HG03066 (cell line): ENCODE data around the gene RGS11.
"Not testable (repeated sequence)": the region's sequence is repeated elsewhere in the genome, so short reads cannot be mapped to it uniquely, and the experiment has no call there.

Experiments
- ATAC-seq: cut with Tn5 transposase; IDR thresholded peaks from one replicate; pipeline ENCODE4 v1.9.1; 2021; ENCODE audit warnings: low read depth; ENCODE audit not compliant: unreplicated experiment

The RGS11 gene

DNA sequence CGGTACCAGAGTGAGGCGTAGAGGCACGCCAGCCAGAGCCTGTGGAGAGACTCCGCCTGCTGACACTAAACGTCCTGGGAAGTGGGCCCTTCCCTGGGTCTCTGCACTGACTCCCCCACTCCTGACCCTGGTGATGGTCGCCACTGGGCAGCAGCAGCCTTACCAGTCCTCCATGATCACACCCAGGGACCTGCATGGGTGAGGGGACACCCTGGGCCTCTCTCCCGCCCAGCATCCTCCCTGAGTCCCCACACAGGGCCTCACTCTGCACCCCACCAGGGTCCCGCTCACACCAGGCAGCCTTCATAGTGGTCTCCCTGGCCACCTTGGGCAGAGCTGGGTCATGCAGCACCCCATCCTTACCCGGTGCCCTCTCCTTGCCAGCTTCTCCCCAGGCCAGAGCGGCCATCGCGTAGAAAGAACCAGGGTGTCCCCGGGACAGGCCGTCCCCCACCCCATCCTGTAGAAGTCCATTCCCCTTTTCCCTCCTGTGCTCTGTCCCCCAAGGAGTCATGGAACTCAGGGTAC, 10.7 kb downstream of the RGS11 start:
- ATAC-seq: no peak

DNA sequence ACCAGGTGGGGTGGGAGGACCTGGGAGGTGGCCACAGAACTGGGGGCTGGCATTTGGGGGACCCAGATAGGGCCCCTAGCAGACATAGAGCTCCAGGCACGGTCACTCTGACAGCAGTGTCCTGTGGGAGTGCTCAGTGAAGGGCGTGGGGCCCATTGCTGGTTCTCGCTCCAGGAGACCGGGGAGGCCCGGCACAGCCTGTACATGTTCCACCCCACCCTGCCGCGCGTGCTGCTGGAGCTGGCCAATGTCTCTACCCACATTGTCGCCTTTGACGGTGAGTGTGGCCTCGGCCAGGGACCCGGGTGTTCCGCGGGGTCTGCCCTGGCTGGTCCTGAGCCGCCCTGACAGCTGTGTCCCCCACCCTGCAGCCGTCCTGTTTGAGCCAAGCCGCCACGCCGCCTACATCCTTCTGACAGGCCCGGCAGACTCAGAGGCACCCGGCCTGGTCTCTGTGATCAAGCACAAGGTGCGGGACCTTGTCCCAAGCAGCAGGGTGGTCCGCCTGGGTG, 11.2 kb downstream of the RGS11 start:
- ATAC-seq: no peak

DNA sequence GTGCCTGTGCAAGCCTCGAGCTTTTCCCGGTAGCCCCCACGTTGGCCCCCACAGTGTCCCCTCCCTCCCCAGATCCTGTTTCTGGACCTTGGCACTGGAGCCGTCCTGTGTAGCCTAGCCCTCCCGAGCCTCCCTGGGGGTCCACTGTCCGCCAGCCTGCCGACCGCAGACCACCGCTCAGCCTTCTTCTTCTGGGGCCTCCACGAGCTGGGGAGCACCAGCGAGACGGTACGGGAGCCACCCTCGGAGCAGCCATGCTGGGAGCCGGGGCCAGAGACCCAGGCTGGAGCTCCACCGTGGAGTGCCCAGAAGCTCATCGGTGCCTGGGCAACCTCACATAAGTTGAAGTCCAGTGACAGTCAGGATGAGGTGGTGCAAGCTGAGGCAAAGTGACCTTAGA, 11.8 kb downstream of the RGS11 start:
- ATAC-seq: no peak

DNA sequence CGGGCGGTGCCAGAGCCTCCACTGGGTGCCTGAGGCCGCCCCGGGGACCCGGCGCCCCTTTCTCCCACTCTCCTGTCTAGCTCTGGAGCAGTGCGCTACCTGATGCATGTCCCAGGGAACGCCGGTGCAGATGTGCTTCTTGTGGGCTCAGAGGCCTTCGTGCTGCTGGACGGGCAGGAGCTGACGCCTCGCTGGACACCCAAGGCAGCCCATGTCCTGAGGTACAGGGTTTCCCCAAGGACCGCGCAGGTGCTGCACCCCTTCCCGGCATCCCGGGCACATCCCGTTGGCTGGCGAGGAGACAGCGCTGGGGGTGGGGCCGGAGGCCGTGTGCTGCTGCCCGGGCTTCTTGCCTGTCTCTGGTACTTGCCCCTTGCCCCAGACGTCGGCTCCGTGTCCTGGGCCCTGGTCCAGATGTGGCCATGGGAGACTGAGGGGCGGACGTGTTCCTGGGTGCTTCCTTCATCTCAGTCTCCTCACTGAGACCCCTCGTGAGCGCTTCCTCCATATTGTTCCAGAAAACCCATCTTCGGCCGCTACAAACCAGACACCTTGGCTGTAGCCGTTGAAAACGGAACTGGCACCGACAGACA, 12.5 kb downstream of the RGS11 start:
- no peak for ATAC-seq

DNA sequence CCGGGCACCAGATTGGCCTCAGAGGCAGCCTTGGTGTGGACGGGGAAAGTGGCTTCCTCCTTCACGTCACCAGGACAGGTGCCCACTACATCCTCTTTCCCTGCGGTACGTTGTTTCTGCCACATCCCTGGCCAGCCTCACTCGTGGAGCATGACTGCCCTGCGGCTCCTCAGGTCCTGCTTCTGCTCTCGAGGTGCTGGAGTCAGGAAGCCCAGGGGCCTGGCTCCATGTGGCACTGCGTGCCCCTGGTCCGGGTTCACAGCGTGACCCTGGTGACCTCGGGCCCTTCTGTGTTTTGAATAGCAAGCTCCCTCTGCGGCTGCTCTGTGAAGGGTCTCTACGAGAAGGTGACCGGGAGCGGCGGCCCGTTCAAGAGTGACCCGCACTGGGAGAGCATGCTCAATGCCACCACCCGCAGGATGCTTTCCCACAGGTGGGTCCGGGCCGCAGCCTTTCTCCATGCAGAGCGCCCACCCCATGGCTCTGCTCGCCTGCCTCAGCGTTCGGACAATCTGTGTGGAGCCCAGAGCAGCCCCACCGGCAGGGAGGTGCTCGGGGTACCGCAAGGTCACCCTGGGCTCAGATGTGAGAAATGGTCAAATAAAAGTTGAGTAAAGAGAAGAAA, 13.5 kb downstream of the RGS11 start:
- no peak for ATAC-seq

DNA sequence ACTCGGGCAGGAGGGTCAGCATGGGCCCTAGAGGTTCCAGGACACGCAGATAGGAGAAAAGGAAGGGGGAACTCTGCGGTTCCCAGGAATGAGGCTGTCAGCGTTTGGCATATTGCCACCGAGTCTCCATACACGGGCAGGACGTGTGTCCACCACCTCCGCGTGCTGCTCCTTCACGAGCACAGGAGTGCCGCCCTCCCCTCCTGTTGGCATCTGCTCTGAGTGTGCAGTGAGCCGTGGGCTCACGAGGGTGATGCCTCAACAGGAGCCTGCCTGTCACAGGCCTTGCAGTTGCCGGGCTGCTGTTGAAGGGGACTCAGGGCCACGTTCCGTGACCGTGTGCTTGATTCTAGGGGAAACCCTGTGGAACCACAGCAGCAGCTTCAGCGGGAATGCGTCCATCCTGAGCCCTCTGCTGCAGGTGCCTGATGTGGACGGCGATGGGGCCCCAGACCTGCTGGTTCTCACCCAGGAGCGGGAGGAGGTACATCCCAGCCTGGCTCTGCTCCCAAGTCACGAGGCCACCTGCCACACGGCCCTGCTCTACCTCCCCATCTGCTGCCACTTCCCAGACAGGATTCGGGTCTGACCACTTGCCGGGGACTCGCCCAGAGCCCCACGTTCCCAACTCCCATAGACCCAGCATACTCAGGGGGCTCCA, 14.6 kb downstream of the RGS11 start:
- ATAC-seq: no peak

DNA sequence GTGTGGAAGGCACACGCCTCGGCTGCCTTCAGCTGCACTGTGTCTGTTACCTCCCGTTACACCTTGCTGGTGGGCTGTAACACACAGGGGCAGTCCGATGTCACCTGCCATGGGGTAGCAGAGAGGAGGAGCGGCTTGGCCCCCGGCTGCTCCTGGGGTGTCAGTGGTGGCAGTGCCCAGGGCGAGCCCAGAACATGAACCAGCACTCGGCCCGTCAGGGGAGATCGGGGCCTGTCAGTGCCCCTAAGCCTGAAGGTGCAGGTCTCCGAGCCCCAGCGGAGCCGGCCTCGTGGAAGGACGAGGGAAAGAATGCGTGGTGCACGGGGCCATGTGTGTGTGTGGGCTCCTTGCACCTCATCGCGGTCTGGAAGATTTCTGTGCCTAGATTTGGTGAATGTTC, 15.4 kb downstream of the RGS11 start:
- no peak for ATAC-seq

DNA sequence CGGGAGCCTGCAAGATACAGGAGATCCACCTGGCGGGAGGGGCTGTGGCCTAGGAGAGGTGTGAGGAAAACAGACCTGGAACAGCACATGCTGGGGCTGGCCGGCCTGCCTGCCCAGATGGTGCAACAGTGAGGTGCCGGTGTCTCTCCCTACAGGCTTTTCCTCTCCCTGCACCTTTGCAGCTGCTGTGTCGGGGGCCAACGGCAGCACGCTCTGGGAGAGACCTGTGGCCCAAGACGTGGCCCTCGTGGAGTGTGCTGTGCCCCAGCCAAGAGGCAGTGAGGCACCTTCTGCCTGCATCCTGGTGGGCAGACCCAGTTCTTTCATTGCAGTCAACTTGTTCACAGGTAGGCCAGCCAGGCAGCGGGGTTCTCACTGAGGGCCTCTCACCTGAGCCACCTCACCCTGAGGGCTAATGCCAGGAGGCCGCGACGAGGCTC, 15.9 kb downstream of the RGS11 start:
- ATAC-seq: no peak

DNA sequence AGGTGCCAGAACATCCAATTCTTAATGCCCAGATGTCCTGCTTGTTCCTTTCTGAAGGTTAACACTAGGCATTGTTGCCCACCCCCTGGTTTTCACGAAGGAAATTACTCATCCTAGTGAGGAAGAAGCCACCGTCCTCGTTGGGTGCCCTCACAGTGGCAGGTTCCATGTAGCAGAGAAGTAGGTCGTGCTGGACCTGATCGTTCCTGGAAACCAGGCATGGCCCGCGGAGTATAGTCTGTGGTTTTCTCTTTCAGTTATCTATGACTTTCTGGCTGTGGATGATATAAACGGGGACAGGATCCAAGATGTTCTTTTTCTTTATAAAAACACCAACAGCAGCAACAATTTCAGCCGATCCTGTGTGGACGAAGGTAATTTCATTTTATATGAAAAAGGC, 16.5 kb downstream of the RGS11 start:
- ATAC-seq: no peak

DNA sequence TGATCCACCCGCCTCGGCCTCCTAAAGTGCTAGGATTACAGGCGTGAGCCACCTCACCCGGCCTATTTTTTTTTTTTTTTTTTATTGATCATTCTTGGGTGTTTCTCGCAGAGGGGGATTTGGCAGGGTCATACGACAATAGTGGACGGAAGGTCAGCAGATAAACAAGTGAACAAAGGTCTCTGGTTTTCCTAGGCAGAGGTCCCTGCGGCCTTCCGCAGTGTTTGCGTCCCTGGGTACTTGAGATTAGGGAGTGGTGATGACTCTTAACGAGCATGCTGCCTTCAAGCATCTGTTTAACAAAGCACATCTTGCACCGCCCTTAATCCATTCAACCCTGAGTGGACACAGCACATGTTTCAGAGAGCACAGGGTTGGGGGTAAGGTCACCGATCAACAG, 17.7 kb downstream of the RGS11 start:
- not testable (repeated sequence) for ATAC-seq

DNA sequence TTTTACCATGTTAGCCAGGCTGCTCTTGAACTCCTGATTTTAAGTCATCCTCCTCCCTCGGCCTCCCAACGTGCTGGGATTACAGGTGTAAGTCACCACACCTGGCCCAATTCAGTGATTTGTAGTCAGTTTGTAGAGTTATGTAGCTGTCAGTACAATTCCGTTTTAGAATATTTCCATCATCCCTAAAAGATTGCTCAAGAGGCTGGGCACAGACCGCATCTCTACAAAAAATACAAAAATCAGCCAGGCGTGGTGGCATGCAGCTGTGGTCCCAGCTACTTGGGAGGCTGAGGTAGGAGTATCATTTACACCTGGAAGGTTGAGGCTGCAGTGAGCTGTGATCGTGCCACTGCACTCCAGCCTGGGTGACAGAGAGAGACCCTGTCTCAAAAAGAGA, 20.6 kb downstream of the RGS11 start:
- no peak for ATAC-seq

DNA sequence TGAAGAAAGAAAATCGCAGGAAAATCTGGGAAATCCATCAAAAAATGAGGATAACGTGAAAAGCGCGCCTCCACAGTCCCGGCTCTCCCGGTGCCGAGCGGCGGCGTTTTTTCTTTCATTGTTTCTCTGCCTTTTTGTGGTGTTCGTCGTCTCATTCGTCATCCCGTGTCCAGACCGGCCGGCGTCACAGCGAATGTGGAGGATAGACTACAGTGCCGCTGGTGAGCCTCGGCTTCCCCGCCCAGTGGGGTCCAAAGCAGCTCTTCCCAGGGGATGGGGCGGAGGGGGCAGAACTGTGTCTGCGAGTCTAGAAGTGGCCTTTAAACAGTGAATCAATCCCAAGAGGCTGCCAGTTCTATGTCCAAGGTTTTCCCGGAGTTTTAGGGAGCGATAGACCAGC, 21.3 kb downstream of the RGS11 start:
- no peak for ATAC-seq

DNA sequence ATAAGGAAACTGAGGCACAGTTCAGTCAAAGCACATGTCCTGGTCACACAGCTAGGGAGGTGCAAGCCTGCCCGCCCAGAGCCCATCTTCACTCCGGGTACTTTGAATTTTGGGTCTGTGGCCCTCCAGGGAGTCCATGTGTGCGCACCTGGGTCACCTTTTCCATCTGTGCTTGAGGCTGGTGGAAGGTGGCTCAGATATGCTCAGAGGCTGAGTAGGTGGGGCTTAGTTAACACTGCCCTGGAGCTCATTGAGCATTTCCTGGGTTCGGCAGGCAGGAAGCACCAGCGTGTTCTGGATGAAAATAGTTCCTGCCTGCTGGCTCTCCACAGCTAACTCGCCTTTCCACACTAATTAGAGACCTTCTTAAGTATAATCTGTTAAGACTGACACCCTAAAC, 21.9 kb downstream of the RGS11 start:
- no peak for ATAC-seq

DNA sequence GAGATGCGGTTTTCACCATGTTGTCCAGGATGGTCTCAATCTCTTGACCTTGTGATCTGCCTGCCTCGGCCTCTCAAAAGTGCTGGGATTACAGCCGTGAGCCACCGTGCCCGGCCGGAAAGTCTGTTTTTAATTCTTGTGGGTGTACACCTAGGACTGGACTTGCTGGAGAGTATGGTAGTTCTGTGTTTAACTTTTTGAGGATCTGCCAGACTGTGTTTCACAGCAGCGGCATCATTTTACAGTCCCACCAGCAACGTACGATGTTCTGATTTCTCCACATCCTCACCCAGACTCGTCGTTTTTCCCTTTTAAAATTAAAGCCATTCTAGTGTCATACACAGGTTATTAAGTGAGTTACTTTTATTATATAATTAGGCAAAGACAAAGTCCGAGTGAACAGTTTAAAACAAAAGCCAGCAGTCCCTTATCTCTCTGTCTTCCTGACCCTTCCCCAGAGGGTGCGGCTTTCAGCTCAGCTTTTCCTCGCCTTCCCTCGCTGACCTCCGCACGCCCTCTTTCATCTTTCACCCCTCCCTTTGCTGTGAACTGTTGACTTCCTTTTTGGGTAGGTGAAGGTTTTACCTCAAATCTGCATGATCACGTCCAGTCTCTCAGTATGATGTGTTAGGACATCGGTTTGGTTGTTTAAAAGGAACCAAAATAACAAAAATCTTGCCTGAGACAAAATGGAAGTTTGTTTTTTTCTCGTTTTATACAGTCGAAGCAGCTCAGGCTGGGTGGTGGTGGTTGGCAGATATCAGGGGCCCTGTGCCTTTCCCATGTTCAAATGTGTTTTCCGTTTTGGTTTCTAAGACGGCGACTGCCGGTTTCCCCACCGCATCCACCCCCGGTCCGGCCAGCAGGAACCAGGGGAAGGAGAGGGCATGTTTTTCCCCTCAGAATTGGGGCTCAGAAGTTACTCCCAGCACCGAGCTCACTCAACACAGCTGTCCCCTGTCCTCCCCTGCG, 23.1 kb downstream of the RGS11 start:
- no peak for ATAC-seq

DNA sequence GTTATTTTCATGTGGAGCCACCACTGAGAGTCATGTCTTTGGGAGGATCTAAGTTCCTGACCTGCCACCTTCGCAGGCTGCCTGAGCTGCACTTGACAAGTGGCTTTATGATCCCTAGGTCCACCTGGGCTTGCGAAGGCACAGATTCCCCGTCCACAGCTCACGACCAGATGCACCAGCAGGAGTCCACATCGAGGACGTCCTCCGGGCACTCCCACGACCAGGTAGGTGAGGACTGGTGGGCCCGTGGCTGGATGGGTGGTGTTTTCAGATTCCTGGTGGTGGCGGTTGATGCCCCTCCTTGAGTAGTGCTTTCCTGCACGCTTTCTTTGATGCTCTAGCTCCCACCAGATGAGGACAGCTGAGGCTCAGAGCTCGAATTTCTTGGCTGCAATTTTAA, 26.3 kb downstream of the RGS11 start:
- no peak for ATAC-seq

DNA sequence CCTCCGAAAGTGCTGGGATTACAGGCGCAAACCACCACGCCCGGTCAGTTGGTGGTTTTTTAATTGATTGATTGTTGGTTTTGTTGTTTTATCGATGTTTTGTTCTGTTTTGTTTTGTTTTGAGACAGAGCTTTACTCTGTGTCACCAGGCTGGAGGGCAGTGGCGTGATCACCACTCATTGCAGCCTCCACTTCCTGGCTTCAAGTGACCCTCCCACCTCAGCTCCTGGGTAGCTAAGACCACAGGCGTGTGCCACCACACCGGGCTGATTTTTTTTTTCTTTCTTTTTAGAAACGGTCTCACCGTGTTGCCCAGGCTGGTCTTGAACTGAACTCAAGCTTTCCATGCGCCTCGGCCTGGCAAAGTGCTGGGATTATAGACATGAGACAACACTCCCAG, 28.7 kb downstream of the RGS11 start:
- no peak for ATAC-seq

DNA sequence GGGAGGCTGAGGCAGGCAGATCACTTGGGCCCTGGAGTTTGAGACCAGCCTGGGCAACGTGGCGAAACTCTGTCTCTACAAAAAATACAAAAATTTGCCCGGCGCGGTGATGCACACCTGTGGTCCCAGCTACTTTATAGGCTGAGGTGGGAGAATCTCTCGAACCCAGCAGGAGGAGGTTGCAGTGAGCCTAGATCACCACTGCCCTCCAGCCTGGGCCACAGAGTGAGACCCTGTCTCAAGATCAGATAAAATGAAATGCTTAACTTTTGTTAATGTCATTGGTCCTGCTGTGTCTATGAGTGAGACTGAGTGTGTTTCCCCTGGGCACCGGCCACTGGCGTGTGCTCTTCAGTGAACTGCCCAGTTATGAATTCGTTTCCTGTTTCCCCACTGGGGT, 30.6 kb downstream of the RGS11 start:
- no peak for ATAC-seq

DNA sequence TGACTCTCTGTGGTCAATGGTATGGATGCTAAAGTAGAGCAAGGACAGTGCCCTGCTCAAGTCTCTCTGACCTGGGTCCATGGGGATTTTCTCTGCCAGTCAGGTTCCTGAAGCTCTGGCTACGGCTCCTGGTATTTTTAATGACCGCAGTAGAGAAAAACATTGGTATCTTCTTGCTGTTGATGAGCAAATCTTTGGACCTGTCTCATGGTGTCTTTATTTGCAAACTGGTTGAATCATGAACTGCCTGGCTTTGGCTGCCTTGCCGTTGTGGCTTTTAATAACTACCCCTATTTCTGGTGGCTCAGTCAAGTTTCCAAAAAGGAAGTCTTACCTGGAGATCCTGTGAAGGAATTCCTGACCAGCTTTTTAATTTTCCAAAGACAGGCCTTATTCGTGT, 32.4 kb downstream of the RGS11 start:
- ATAC-seq: no peak

DNA sequence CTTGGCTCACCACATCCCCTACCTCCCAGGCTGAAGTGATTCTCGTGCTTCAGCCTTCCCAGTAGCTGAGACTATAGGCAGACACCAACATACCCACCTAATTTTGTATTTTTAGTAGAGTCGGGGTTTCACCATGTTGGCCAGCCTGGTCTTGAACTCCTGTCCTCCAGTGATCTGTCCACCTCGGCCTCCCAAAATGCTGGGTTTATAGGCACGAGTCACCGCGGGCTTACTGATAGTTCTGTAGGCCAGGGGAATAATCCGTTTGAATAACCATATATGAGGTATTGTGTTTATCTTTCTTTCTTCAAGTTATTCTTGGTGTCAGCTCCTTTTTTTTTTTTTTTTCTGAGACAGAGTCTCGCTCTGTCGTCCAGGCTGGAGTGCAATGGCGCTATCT, 33.5 kb downstream of the RGS11 start:
- ATAC-seq: no peak

DNA sequence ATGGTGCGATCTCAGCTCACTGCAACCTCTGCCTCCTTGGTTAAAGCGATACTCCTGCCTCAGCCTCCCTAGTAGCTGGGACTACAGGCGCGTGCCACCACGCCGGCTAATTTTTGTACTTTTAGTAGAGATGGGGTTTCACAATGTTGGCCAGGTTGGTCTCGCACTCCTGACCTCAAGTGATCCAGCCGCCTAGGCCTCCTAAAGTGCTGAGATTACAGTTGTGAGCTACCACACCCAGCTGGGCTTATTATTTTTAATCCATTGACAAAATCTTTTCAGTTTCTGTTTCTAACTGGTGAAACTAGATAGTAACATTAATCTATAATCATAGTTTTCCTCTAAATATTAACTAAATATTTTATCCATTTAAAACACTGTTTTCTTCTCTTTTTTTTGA, 35.2 kb downstream of the RGS11 start:
- no peak for ATAC-seq

DNA sequence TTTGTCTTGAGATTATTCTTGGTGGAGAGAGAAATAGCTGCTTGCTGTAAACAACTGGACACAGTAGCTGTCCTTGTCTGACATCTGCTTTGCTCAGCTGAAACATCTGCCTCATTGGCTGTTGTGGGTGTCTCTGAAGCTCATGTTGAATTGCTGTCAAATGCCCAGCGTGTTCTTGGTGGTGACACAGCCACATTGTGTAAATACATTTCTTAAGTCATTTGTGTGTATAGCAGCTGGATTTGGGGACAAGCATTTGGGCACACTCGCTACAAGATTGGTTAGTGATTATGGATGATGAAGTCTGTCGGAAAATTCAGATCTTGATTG, 35.8 kb downstream of the RGS11 start:
- no peak for ATAC-seq
